GM20000 (cell line): Measurements from ENCODE around the gene PDE6A.

Experiments
- DNase-seq: peaks from one replicate; pipeline ENCODE4 v3.0.0; 2012; ENCODE audit warnings: low spot score
- TF ChIP-seq, protein P1 (sequence below): IDR thresholded peaks from 2 replicates; pipeline ENCODE4 v1.5.1; 2012; ENCODE audit warnings: mild to moderate bottlenecking, control low read depth; ENCODE audit errors: extremely low read depth, missing control alignments

Gene PDE6A

DNA sequence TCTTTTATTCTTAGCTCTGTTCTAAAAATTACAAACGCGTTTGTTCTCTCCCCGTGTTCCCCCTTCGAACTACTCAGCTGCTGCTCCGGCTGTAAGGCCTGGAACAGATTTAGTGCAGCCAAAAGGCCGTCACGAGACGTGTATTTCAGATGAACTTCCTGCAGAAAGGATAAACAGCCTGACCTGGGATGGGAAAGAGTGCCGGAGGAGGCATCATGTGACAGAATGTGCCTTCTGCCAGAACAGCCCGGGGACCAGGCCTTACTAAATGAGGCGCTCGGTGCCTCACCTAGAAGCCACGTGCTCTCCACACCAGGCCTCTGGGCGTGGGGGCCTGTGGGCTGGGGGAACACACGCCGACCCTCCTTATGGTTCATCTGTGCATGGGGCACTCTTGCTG is 119.7 kb downstream of the PDE6A start:
- TF ChIP-seq, protein P1, sequence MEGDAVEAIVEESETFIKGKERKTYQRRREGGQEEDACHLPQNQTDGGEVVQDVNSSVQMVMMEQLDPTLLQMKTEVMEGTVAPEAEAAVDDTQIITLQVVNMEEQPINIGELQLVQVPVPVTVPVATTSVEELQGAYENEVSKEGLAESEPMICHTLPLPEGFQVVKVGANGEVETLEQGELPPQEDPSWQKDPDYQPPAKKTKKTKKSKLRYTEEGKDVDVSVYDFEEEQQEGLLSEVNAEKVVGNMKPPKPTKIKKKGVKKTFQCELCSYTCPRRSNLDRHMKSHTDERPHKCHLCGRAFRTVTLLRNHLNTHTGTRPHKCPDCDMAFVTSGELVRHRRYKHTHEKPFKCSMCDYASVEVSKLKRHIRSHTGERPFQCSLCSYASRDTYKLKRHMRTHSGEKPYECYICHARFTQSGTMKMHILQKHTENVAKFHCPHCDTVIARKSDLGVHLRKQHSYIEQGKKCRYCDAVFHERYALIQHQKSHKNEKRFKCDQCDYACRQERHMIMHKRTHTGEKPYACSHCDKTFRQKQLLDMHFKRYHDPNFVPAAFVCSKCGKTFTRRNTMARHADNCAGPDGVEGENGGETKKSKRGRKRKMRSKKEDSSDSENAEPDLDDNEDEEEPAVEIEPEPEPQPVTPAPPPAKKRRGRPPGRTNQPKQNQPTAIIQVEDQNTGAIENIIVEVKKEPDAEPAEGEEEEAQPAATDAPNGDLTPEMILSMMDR: no peak

DNA sequence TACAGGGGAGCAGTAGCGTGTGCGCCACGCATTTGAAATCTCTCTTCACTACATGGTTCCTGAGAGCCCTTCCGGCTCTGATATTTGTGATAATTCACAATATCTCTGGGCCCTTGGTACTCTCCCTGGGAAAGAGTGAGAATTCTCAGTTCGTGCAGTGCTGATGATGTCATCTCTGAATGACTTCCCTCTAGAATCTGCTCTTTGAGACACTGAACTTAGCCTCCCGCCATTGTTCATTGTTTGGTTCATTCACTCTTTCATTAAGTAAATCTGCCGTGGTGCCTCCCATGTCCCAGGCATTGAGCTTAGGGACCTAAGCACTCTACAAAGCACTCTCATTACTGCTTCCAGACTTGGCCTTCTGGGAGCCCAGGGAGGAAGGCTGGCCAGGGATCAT is 120.5 kb downstream of the PDE6A start:
- TF ChIP-seq, protein P1: no peak
- DNase-seq: no peak

More for the DNA sequence above, 119.7 kb downstream of the PDE6A start:
- no peak for DNase-seq

DNA sequence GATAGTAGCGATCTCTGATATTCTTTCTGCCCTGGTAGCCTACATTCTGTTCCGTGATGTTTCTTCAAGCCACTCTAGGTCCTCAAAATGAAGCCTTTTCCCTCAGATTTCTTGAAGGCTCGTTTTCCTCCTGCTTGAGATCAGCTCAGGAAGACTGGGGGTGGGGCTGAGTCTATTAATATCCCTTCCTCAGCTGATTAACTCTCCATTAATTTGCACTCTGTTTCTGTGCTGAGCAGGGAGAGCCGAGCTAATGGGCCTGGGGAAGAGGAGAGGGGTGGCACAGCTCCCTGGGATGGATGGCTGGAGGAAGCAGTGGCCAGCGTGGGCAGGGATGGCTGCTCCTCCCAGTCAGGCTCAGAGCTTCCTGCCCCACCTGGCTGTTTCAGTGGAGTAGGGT is 121.2 kb downstream of the PDE6A start:
- TF ChIP-seq, protein P1: no peak
- DNase-seq: no peak

DNA sequence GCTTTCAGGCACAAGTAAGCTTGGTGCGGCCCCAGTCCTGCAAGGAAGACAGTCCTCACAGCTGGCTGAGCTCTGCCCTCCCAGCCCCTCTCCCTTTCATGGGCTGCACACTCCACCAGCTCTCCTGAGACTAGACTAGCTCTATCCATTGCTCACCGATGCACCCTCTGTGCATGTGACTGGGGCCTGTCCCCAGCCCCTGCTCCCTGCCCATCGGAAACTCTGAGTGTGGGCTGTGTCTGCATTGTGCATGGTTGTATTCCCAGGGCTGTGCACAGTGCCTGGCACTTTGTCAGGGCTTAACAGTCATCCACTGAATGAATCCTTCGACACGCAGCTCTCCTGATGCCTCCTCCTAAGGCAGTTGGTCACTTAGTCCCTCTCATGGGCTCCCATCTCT is 122.3 kb downstream of the PDE6A start:
- DNase-seq: no peak
- TF ChIP-seq, protein P1: no peak

DNA sequence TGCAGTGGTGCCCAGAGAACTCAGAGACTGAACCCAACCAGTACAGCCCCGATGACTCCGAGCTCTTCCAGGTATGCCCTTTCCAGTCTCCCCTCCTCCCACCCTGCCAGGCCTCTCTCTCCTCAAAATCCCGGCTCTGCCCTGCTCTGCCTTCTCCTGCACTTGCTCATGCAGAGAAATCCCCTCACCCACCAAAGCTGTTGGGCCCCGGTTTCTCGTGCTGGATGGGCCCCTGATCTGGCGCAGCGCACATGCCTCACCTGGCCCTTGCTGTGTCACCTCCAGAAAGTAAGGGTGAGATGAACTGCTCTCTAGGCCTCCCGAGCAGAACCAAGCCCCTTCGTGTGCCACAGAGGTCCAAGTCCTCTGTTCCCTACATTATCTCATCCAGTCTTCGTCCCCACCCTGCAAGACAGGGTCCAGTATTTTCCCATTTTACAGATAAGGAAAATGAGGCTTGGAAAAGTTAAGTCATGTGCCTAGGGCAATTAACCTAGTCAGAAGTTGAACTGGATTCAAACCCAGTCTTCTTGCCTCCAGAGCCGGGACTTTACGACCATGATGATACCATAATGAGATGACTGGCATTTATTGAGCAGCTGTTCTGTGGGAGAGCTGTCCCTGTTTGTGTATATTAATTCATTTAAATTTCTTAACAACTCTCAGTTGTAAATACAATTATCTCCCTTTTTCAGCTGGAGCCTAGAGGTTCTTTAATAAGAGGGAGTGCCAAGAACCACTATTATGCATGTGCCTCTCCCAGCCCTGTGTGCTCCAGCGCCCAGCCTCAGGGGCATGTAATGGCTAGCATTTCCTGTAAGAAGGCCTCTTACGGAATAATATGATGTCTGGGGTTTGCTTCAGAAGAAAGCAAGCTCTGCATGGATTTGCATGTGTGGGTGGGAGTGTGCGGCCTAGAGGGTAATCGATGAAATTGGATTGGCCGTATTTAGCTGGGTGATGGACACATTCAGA is 123.8 kb downstream of the PDE6A start:
- TF ChIP-seq, protein P1: no peak
- no peak for DNase-seq

DNA sequence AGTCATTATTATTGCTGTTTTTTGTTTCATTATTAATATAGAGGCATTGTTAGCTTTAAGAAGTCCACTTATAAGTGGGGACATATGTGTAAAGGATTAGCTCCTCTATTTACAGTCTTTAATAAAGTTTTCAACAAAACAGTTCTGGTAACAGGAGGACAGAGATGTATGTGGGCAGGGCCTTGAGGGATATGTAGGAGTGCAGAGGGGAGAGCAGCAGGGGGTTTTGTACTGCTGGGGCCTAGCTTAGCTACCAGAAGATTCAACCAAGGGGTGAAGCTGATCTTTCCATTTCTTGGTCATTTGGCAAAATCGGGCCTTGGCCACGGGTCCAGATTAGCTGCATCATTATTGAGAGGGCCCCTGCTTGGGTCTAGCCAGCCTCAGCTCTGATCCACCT is 124.6 kb downstream of the PDE6A start:
- no peak for DNase-seq
- TF ChIP-seq, protein P1: no peak

DNA sequence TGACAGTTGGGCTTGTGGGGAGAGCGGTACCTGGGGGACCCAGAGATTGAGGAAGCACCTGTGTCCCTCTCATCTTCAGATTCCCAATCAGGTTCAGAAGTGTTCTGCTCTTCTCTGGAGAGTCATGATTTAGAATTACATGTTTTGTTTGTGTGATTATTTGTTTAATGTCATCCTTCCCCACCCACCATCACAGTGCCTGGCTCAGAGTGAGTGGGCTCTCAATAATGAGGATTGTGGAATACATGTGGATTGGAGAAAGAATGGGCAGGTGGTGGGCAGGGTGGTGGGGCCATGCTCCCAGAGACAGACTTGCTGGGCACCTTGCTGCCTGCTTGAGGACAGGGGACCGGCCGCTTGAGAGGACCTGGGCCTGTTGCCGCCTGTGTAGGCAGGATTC is 126.5 kb downstream of the PDE6A start:
- no peak for DNase-seq
- TF ChIP-seq, protein P1: no peak
